Inferior parietal cortex (tissue), 1 donor: ENCODE data around the gene USP10.

Experiments
- DNase-seq: peaks from one replicate; pipeline ENCODE4 v3.0.0-alpha.2; 2016; ENCODE audit errors: extremely low spot score

The USP10 gene

DNA sequence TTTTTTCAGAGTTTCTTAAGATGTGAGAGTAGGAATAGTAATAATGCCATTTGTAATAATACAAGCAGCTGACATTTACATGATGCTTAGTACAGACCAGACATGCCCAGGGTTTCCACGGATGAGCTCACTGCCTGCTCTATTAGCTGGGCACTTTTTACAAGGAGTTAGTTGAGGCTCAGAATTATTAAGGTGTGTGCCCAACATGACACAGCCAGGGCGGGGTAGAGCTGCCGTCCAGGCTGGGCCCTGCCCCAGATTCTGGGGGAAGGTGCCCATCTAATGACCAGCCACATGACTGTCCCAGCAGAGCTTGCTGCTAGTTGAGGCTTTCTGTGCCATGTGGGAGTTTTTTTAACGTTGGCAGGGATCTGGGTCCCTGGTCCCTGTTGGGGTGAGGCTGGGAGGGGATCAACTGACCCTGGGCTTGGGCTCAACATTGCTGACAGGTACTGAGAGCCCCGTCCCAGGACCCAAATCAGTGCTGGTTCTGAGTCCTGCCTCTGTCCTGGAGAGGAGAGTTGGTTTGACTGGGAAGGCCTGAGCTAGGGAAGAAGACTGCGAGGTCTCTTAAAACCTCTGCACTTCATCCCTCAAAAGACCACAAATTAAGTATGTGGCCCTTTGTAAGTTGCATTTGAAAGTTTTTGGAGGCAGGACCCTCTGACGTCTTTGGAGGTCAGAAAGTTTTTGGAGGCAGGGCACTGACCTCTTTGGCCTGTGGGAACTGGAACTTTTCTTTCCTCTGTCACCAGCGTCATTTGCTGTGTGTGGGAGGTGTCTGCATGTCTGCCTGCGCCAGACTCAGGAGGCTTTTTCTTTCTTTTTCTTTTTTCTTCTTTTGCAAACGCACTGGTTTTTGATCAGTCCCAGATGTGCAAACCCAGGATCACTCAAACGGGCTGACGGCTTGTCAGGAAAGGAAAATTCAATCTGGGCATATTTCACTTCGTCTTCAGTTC lies 122.2 kb downstream of the USP10 start:
- DNase-seq, result no peak

DNA sequence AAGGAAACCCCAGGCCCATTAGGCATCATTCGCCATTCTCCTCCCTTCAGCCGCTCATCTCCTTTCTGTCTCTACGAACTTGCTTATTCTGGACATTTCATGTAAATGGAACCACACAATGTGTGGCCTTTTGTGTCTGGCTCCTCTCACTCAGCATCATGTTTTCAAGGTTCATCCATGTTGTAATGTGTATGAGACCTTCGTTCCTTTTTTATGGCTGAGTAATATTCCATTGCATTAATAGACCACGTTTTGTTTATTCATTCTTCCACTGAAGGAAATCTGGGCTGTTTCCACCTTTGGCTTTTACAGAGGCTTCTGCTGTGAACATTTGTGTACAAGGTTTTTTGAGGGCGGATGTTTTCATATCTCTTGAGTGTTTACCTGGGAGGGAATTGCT lies 123.2 kb downstream of the USP10 start:
- no peak for DNase-seq

DNA sequence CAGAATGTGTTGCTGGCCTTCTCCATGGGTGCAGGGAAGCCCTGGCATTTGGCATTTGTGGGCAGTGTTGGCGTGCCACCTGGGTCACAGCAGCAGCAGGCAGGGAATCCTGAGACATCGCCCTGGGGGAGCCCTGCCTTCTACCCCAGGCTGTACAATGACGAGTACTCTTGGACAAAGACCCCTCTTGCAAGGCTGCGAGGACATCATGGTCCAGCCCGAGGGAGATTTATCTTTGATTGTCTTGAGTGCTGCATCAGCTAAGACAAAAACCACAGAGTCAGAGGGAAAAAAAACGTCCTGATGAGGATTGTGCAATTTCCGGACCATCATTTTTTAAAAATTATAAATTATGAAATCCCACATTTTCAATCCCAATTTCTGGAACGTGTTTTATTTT lies 123.7 kb downstream of the USP10 start:
- no peak for DNase-seq

DNA sequence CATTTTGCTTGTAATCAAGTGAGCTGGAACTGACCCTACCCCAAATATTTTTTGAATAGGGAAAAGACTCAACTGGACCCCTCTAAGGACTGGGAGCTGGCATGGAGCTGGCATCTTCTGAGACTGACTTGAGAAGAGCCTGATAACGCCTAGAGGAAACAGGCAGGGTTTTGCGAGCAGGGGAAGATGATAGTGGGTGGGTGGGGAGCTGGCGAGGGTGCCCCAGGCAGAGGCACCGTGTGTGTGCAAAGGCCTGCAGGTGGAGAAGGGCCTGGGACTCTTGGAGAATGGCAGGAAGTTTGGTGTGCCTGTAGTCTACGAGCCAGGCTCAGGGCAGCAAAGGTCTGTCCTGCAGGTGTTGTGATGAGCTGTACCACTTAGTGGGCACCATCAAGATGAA lies 124.1 kb downstream of the USP10 start:
- DNase-seq, result no peak

DNA sequence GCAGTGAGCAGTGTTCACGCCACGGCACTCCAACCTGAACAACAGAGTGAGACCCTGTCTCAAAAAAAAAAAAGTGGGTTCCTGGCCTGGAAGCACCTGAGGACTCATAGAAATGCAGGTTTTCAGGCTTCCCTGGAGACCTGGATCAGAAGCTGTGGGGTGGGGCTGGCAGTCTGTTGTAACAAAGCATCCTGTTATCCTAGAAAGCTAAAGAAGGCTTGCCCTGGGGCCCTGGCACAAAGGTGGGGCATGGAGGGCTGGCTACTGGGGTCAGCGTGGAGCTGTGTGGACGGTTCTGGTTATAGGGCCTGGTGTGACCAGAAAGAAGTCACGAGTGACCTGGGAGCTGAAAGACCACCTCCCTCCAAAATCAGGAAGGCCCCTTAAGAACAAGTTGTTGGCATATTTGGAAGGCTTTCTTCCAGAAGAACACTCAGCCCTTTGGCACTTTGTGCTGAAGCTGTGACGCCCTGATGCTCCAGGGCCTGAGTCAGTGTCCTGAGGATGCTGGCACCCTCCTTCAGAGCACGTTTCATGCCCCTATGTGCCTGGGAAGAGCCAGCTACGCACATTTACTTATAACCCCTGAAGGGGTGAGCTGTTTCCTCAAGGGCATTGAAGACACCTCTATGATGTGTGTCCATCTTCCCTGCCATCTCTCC lies 126.2 kb downstream of the USP10 start:
- DNase-seq, result no peak

DNA sequence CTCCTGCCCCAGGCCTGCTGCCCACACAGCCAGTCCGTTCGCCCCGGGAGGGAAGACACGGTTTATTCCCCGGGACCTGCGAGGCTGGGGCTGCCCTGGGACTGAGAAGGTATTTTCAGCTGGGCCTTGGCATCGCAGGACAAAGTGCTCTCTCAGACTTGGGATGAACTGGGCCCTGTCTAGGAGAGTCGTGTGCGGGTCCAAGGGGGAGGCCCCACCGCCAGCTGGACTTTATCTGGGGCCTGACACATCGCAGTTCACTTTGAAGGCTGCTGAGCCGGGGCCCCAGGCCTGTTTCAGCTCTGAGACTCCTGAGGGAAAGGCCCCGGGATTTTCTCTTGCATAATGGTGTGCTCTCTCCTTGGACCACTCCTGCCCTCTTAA lies 126.8 kb downstream of the USP10 start:
- DNase-seq, result no peak

DNA sequence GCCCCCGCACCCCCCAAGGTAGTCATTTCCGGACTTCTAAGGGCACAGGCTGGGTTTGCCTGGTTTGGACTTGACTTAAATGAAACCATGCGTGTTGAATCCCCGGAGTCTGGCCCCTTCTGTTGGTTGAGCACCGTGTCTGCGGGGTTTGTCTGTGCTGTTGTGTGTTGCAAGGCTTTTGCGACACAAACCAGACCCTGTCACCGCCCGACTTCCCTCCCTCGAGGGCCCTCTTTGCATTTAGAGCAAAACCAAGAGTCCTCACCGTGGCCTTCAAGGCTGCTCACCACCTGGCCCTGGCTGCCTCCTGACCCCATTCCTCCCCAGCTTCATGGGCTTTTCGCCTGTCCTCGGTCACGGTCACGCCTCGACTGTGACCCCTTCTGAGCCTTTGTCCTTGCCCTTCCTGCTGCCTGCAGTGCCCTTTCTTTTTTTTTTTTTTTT lies 127.4 kb downstream of the USP10 start:
- DNase-seq, result no peak

DNA sequence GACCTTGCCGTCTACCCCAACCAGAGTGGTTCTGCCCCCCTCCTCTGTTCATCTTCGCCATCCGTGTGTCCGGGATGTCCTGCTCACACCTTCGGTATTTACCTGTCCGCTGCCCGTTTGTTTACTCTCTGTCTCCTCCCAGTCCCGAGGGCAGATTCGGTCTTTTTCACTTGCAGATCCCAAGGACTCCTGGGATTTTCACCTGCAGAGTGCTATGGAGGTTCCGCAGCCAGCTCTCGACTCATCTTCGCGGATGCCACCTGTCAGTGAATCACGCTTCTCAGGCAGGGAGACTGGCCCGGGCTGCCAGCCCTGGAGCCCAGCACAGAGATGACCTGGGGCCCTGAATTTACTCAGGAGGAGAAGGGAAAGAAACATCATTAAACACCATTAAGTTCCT lies 128.1 kb downstream of the USP10 start:
- DNase-seq, result no peak

DNA sequence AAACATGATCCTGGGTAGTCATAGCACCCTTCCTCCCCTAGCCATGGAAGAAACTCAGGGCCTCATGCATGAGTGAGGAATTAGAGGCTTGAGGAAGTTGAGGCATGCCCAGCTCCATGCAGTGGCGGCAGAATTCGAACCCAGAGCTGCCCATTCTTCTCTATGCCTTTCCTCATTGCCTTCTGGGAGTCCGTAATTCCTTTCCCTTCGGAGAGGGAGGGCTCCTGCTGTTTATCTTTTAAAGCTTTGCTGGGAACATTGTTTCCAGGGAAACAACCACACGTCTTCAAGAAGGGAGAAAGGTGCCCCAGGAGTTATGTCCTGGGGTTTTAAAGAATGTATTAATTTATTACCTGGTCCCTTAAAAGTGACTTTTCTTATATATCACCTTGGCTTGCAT lies 128.5 kb downstream of the USP10 start:
- no peak for DNase-seq
